GM12878 (cell line): ENCODE results near the gene NFAT5. TPM values are rescaled to one million over a fixed set of nuclear protein-coding genes. Genes with fewer than 3 reads are reported as not detected.
A peak's percentile ranks its signal among the peaks of the same experiment; 100 is the strongest.

Experiments
- ATAC-seq: fragments of 200-7000 bp; cut with Tn5 transposase; 3 replicates; pipeline ENCODE4 v1.9.1; 2020; ENCODE audit warnings: mild to moderate bottlenecking, moderate library complexity
- BruUV-seq: library from RNA; stranded (reverse); fragments of 400-500 nt; replicated peaks from 2 replicates; lab custom pipeline; 2021; lab: Mats Ljungman, UMichigan
- CTCF ChIA-PET: fragments of 300-600 bp; sonication (Branson Sonifier 250); formaldehyde crosslinking; extraction: SDS; loops from one replicate; lab custom pipeline; 2021; ENCODE audit warnings: inconsistent platforms; lab: Yijun Ruan, JAX
- POLR2A ChIA-PET: fragments of 350-600 bp; formaldehyde crosslinking; extraction: SDS; loops from one replicate; lab custom pipeline; 2021; ENCODE audit warnings: inconsistent platforms; lab: Charles Lee
- RAD21 ChIA-PET: fragments of 300-600 bp; sonication (Branson Sonifier 250); formaldehyde crosslinking; loops from one replicate; lab custom pipeline; 2023; ENCODE audit warnings: antibody characterized with exemption; ENCODE audit not compliant: unreplicated experiment; lab: Charles Lee
- SMC1A ChIA-PET: fragments of 300-600 bp; sonication (Branson Sonifier 250); formaldehyde crosslinking; loops from one replicate; lab custom pipeline; 2023; ENCODE audit not compliant: unreplicated experiment, uncharacterized antibody; lab: Charles Lee
- DNase-seq: peaks from one replicate; pipeline ENCODE4 v3.0.0-alpha.2; 2011; ENCODE audit warnings: low read depth, low spot score
- FAIRE-seq: peaks from 3 replicates; lab custom pipeline; 2011; peaks lifted over from hg19 to GRCh38; lab: Jason Lieb, UNC
- H2AFZ ChIP-seq: 2 replicates; pipeline ENCODE4 v1.6.0; 2011; ENCODE audit warnings: low read depth, low read length, control low read depth; ENCODE audit not compliant: control insufficient read depth
- H3K27ac ChIP-seq: 2 replicates; pipeline ENCODE4 v1.5.1; 2011; ENCODE audit warnings: control low read depth; ENCODE audit not compliant: control insufficient read depth, insufficient read depth
- H3K27me3 ChIP-seq, 2 experiments: replicated peaks in 1 of 2; 2 replicates each; pipeline versions ENCODE4 v1.6.0 to v1.6.1; 2011; ENCODE audit warnings: low read length in 1 of 2; ENCODE audit not compliant: control insufficient read depth in 2 of 2, insufficient read depth in 2 of 2
- H3K36me3 ChIP-seq, 2 experiments: 2 replicates each; pipeline ENCODE4 v1.5.1; 2011; ENCODE audit warnings: low read length in 1 of 2; ENCODE audit not compliant: control insufficient read depth in 2 of 2, insufficient read depth in 2 of 2
- H3K4me1 ChIP-seq: 2 replicates; pipeline ENCODE4 v1.6.1; 2011; ENCODE audit warnings: mild to moderate bottlenecking, low read length, moderate library complexity, mixed read lengths; ENCODE audit not compliant: control insufficient read depth, insufficient read depth
- H3K4me2 ChIP-seq: 2 replicates; pipeline ENCODE4 v1.6.0; 2011; ENCODE audit warnings: control low read depth; ENCODE audit not compliant: control insufficient read depth, insufficient read depth
- H3K4me3 ChIP-seq: fragments of 200-600 bp; sonication (generic); 2 replicates; pipeline ENCODE4 v1.5.1; 2016
- H3K79me2 ChIP-seq: 2 replicates; pipeline ENCODE4 v1.6.0; 2011; ENCODE audit warnings: low read length; ENCODE audit not compliant: control insufficient read depth, insufficient read depth
- H3K9ac ChIP-seq: 2 replicates; pipeline ENCODE4 v1.8.0; 2011; ENCODE audit warnings: low read length, control low read depth, mixed read lengths; ENCODE audit not compliant: control insufficient read depth, insufficient read depth
- H3K9me3 ChIP-seq: replicated peaks from 3 replicates; pipeline ENCODE4 v1.5.1; 2011; ENCODE audit warnings: mild to moderate bottlenecking, low read length; ENCODE audit not compliant: control insufficient read depth, insufficient read depth
- H4K20me1 ChIP-seq: 2 replicates; pipeline ENCODE4 v1.6.0; 2011; ENCODE audit not compliant: control insufficient read depth, insufficient read depth
- BCLAF1 ChIP-seq: fragments of 450-650 bp; IDR thresholded peaks from 2 replicates; pipeline ENCODE4 v1.6.1; 2017; ENCODE audit warnings: antibody characterized with exemption, mild to moderate bottlenecking, moderate library complexity
- BRCA1 ChIP-seq: IDR thresholded peaks from 2 replicates; pipeline ENCODE4 v1.6.1; 2011; ENCODE audit warnings: low read depth, low read length, improper control_type of control experiment
- EZH2 ChIP-seq: IDR thresholded peaks from 2 replicates; pipeline ENCODE4 v1.6.1; 2012; ENCODE audit warnings: low read depth, mild to moderate bottlenecking, control low read depth, inconsistent platforms, low read length, borderline replicate concordance; ENCODE audit not compliant: control insufficient read depth
- HDAC6 ChIP-seq: fragments of 200-600 bp; sonication (generic); IDR thresholded peaks from one replicate; pipeline ENCODE4 v1.8.0; 2017; ENCODE audit warnings: antibody characterized with exemption; ENCODE audit not compliant: unreplicated experiment
- JUNB ChIP-seq: IDR thresholded peaks from 2 replicates; pipeline ENCODE4 v1.6.1; 2016; ENCODE audit warnings: antibody characterized with exemption, mild to moderate bottlenecking
- MEF2B ChIP-seq: fragments of 450-650 bp; IDR thresholded peaks from 2 replicates; pipeline ENCODE4 v1.6.1; 2018; ENCODE audit warnings: mild to moderate bottlenecking, moderate library complexity; ENCODE audit not compliant: partially characterized antibody, poor library complexity, severe bottlenecking
- PAX8 ChIP-seq: fragments of 450-650 bp; IDR thresholded peaks from 2 replicates; pipeline ENCODE4 v1.6.1; 2017; ENCODE audit warnings: mild to moderate bottlenecking, moderate library complexity
- POLR2AphosphoS2 ChIP-seq: IDR thresholded peaks from 2 replicates; pipeline ENCODE4 v1.6.1; 2011; ENCODE audit warnings: low read depth, mild to moderate bottlenecking, low read length, improper control_type of control experiment, moderate library complexity
- POU2F2 ChIP-seq: IDR thresholded peaks from 3 replicates; pipeline ENCODE4 v1.6.1; 2011; ENCODE audit warnings: low read depth, mild to moderate bottlenecking, low read length, borderline replicate concordance
- SMAD1 ChIP-seq: fragments of 450-650 bp; IDR thresholded peaks from 2 replicates; pipeline ENCODE4 v1.6.1; 2018; ENCODE audit warnings: mild to moderate bottlenecking, low read depth; ENCODE audit not compliant: partially characterized antibody
- TCF12 ChIP-seq: IDR thresholded peaks from 2 replicates; pipeline ENCODE4 v1.6.1; 2011; ENCODE audit warnings: low read depth, mild to moderate bottlenecking, low read length
- ZBED1 ChIP-seq: IDR thresholded peaks from 2 replicates; pipeline ENCODE4 v1.6.1; 2016; ENCODE audit warnings: borderline replicate concordance
- ZBTB33 ChIP-seq: fragments of 450-650 bp; IDR thresholded peaks from 2 replicates; pipeline ENCODE4 v1.6.1; 2017; ENCODE audit warnings: mild to moderate bottlenecking
- ZNF217 ChIP-seq: fragments of 450-650 bp; IDR thresholded peaks from 2 replicates; pipeline ENCODE4 v1.6.1; 2017; ENCODE audit warnings: antibody characterized with exemption, mild to moderate bottlenecking
- ZNF622 ChIP-seq: fragments of 450-650 bp; IDR thresholded peaks from 2 replicates; pipeline ENCODE4 v1.6.1; 2017; ENCODE audit warnings: mild to moderate bottlenecking, inconsistent platforms
- WGBS: methylation state at CpG from one replicate; pipeline ENCODE4 v1.1.6; 2016; ENCODE audit warnings: low lambda C conversion rate; ENCODE audit not compliant: insufficient replicate concordance, insufficient coverage; ENCODE audit errors: missing lambda C conversion rate; 5-methylcytosine and 5-hydroxymethylcytosine counted together
- in situ Hi-C: fragments of 300-500 bp; cut with MboI; formaldehyde crosslinking; loops from 9 replicates; pipeline ENCODE4 v1.14.3; 2018; ENCODE audit warnings: mixed read lengths
- intact Hi-C: fragments of 100-400 bp; cut with micrococcal nuclease; formaldehyde crosslinking; loops from one replicate; pipeline ENCODE4 v1.14.2; 2022; ENCODE audit not compliant: unreplicated experiment
- polyA plus RNA-seq, 11 experiments: library from polyadenylated mRNA; depleted of rRNA in 4 of 11; unstranded in 6 of 11; stranded (reverse) in 5 of 11; fragments of >200 nt; fragmentation: Nextera tagmentation in 4 of 11; fragmentation: Illumina TruSeq in 1 of 11; extraction: Ambion mirVana in 4 of 11; extraction: Trizol in 1 of 11; gene quantifications; 1 replicate in 1 of 11; 2 replicates in 10 of 11; pipeline versions ENCODE4 v1.2.1 to v1.2.3, GENCODE V29; 2011 to 2016; ENCODE audit warnings: inconsistent platforms in 2 of 11, missing spikeins in 2 of 11, low read depth in 1 of 11
- total RNA-seq, 4 experiments: library from RNA; depleted of rRNA in 3 of 4; stranded (reverse); fragments of >200 nt in 3 of 4; fragmentation: Illumina TruSeq in 1 of 4; extraction: Trizol in 1 of 4; gene quantifications; 2 replicates each; pipeline versions ENCODE4 v1.2.1 to v1.2.3, GENCODE V29; 2013 to 2021
- TF ChIP-seq, protein P1 (sequence below): IDR thresholded peaks from 2 replicates; pipeline ENCODE4 v1.6.1; 2011; ENCODE audit warnings: low read depth, mild to moderate bottlenecking, low read length, moderate library complexity, borderline replicate concordance; ENCODE audit errors: extremely low read depth

Gene NFAT5
- total and polyA plus RNA-seq, 10 of the 15 experiments (the other 5 are each of a cell fraction or from before 2014, with no cell fraction given), result 0.58 to 31.5 (median 12.7) TPM

DNA sequence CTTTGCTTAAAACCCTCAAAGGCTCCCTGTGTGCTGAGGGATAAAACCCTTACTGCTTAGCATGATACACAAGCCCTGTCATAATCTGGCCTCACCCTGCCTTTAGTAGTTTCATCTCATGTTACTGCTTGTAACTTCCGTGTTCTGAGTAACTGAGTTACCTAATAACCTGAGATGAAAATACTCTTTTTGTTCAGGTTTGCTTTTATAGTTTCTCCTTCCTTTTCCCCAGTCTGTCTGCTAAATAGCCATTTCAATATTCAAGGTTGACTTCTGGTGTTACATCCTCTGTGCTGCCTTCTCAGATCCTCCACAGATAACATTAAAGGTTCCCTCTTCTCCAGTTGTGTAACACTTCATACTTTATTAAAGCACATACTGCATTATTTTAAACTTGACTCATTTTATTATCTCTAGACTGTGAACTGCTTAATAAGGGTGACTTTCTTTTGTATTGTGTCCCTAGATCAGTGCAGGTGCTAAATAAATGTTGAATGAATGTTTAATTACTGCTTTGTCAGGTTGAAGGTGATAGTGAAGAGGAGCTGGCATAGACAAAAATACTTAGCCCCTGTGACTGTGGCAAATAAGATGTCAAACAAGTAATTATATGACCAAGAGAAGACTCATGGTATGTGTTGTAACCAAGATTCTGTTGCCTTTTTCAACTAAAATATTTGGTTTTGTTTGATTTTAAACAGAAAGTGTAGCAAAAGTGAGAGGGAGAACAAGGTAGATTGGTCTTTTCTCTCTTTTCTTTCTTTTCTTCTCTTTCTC lies 47.8 kb downstream of the NFAT5 start:
- no peak overlapping the region for H3K4me3 ChIP-seq
- H3K36me3 ChIP-seq, result peaks cover 5% of the 10 kb centered on the region in 2 experiments; a peak in 2 of 4 replicates
- no peaks in the 10 kb centered on the region for H3K9me3 ChIP-seq
- peaks cover 71% of the 10 kb centered on the region for H3K79me2 ChIP-seq
- RAD21 ChIA-PET, result interaction anchor here (0.6 to 1.5 kb wide), 4 partner anchors 44 to 566 kb away, joined by 3 to 5 read pairs (median 4); no protein-coding TSS in a partner anchor
- ATAC-seq (peak; percentile 91), DNase-seq (peak; percentile 27), FAIRE-seq (peak; percentile 13)
- H3K27me3 ChIP-seq, result no peaks in the 10 kb centered on the region
- H3K4me1 ChIP-seq, result peaks cover 13% of the 10 kb centered on the region
- intact Hi-C loops (no loop called here), in situ Hi-C loops (no loop called here)
- BruUV-seq, result no TSS peak
- H2AFZ ChIP-seq, result no peak overlapping the region
- peak overlapping the region; percentile 14; the same call in 1 of the 2 replicates for H3K9ac ChIP-seq
- H3K27ac ChIP-seq, result peak overlapping the region; percentile 57; the same call in 1 of the 2 replicates
- no peaks in the 10 kb centered on the region; the same call in 1 of the 2 replicates for H4K20me1 ChIP-seq
- TF ChIP-seq HDAC6 (no peak), TCF12 (no peak), ZNF622 (no peak), POU2F2 (no peak), ZBTB33 (no peak), ZNF217 (no peak), BRCA1 (no peak), MEF2B (no peak), ZBED1 (no peak), JUNB (no peak), SMAD1 (no peak), PAX8 (no peak), BCLAF1 (no peak), POLR2AphosphoS2 (no peak), EZH2 (no peak)
- TF ChIP-seq, protein P1, sequence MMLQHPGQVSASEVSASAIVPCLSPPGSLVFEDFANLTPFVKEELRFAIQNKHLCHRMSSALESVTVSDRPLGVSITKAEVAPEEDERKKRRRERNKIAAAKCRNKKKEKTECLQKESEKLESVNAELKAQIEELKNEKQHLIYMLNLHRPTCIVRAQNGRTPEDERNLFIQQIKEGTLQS, result no peak
- WGBS, result 31% methylated on average over 1 of the region's 1 CpG
- H3K4me2 ChIP-seq, result 0 out of 2 replicates have a peak overlapping the region, but pooled peaks have one; percentile 5
- POLR2A ChIA-PET, result interaction anchor here (1.0 to 1.1 kb wide), 2 partner anchors 44 to 230 kb away, joined by 3 to 4 read pairs; no protein-coding TSS in a partner anchor
- SMC1A ChIA-PET, result interaction anchor here (0.6 to 1.2 kb wide), 3 partner anchors 11 to 218 kb away, joined by 3 read pairs; no protein-coding TSS in a partner anchor
- CTCF ChIA-PET, result interaction anchor here (1.1 to 1.2 kb wide), 2 partner anchors 45 to 218 kb away, joined by 3 read pairs; no protein-coding TSS in a partner anchor
